Measurements from ENCODE around the gene CST9. TPM values are rescaled to one million over a fixed set of nuclear protein-coding genes. Genes with fewer than 3 reads are reported as not detected.

CST9 gene
- total and polyA plus RNA-seq, 2 donors from 2014 or later, result not detected

DNA sequence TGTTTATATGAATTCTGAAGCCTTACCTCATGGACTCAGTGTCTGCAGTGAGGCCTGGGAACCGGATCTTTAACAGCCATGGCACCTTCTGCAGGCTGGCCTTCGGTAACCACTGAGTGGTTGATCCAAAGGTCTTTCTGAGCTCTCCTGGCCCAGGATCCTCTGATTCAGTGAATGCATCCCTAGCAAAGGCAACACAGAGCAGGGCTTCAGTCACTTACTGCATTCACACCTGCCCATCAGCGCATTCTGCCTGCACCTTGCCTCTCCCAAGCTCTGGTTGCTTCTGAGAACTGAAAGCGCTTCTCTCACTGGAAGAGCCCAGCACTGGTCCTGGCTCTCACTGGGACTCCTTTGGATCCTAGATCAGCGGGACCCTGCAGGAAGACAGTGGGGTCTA is 8.4 kb upstream of the CST9 start:
- DNase-seq (no peak), FAIRE-seq (no peak)
- H3K36me3 ChIP-seq (ENCODE audit: control insufficient read depth in 2 of 3, insufficient read depth in 3 of 3, low read length in 3 of 3), result no peaks in the 10 kb centered on the region
- H3K4me3 ChIP-seq (ENCODE audit: low read length in 3 of 3), result no peak overlapping the region
- H3K27ac ChIP-seq (ENCODE audit: low read depth in 2 of 2, low read length in 2 of 2), result no peak overlapping the region
- H3K9me3 ChIP-seq (ENCODE audit: control insufficient read depth in 2 of 3, insufficient read depth in 1 of 3, low read length in 3 of 3), result no peaks in the 10 kb centered on the region
- H3K27me3 ChIP-seq (ENCODE audit: control insufficient read depth, insufficient read depth, low read length), result no peaks in the 10 kb centered on the region
- no peaks in the 10 kb centered on the region for H3K4me1 ChIP-seq (ENCODE audit: control insufficient read depth in 2 of 3, insufficient read depth in 2 of 3, low read depth in 1 of 3, low read length in 3 of 3)
- H3K9ac ChIP-seq (ENCODE audit: low read length in 3 of 3), result no peak overlapping the region
- TF ChIP-seq, protein P1, sequence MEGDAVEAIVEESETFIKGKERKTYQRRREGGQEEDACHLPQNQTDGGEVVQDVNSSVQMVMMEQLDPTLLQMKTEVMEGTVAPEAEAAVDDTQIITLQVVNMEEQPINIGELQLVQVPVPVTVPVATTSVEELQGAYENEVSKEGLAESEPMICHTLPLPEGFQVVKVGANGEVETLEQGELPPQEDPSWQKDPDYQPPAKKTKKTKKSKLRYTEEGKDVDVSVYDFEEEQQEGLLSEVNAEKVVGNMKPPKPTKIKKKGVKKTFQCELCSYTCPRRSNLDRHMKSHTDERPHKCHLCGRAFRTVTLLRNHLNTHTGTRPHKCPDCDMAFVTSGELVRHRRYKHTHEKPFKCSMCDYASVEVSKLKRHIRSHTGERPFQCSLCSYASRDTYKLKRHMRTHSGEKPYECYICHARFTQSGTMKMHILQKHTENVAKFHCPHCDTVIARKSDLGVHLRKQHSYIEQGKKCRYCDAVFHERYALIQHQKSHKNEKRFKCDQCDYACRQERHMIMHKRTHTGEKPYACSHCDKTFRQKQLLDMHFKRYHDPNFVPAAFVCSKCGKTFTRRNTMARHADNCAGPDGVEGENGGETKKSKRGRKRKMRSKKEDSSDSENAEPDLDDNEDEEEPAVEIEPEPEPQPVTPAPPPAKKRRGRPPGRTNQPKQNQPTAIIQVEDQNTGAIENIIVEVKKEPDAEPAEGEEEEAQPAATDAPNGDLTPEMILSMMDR (IDR thresholded peaks at IDR 0.05; ENCODE audit: borderline replicate concordance, extremely low read depth, insufficient read depth), result no peak
- intact Hi-C loops (cut with DNase I), result no loop called here

DNA sequence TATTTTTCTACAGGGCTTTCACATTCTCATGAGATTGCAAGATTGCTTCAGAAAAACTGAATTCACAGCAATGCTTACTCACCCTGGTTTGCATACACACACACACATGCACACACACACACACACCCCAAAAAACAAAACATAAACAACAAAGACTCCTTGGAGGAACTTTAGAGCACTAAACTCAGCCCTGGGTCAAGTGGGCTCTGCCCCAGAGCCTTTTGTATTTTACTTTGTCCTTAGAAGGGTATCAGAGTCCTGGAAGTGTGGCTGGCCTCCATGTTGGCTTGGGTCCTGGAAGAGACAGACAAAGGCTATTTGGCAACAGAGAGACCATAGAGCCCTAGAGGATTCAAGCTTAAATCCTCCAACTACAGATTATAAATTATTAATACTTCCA is 8.0 kb upstream of the CST9 start:
- DNase-seq (peak in 2 of 5 donors; percentile 24 to 82), FAIRE-seq (no peak)
- Histone ChIP-seq H3K27me3 (ENCODE audit: control insufficient read depth, insufficient read depth, low read length) (no peaks in the 10 kb centered on the region), H3K27ac (ENCODE audit: low read depth in 2 of 2, low read length in 2 of 2) (no peak overlapping the region), H3K9ac (ENCODE audit: low read length in 3 of 3) (no peak overlapping the region), H3K4me3 (ENCODE audit: low read length in 3 of 3) (no peak overlapping the region), H3K36me3 (ENCODE audit: control insufficient read depth in 2 of 3, insufficient read depth in 3 of 3, low read length in 3 of 3) (no peaks in the 10 kb centered on the region), H3K9me3 (ENCODE audit: control insufficient read depth in 2 of 3, insufficient read depth in 1 of 3, low read length in 3 of 3) (no peaks in the 10 kb centered on the region), H3K4me1 (ENCODE audit: control insufficient read depth in 2 of 3, insufficient read depth in 2 of 3, low read depth in 1 of 3, low read length in 3 of 3) (no peaks in the 10 kb centered on the region)
- TF ChIP-seq, protein P1 (IDR thresholded peaks at IDR 0.05; ENCODE audit: borderline replicate concordance, extremely low read depth, insufficient read depth), result no peak
- intact Hi-C loops (cut with DNase I), result no loop called here

DNA sequence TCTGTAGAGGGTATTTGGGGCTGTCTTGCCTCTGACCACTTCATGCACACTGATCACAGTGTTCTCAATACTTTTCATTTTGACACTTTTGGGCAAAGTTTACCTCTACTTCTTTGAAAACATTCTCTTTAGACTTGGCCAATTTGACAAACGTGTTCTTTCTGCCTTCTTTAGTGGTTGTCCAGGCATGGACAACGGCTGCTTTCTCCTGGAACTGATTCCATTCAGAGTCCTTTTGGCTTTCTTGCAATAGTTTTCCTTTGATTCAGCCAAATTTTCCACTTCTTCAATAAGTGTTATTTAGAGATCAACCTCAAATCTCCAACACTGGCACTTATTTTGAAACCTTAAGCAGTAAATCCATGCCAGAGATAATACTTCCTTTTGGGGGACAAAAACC is 6.7 kb upstream of the CST9 start:
- Histone ChIP-seq H3K4me1 (ENCODE audit: control insufficient read depth in 2 of 3, insufficient read depth in 2 of 3, low read depth in 1 of 3, low read length in 3 of 3) (no peaks in the 10 kb centered on the region), H3K4me3 (ENCODE audit: low read length in 3 of 3) (no peak overlapping the region), H3K9ac (ENCODE audit: low read length in 3 of 3) (no peak overlapping the region), H3K27me3 (ENCODE audit: control insufficient read depth, insufficient read depth, low read length) (no peaks in the 10 kb centered on the region), H3K36me3 (ENCODE audit: control insufficient read depth in 2 of 3, insufficient read depth in 3 of 3, low read length in 3 of 3) (no peaks in the 10 kb centered on the region), H3K9me3 (ENCODE audit: control insufficient read depth in 2 of 3, insufficient read depth in 1 of 3, low read length in 3 of 3) (no peaks in the 10 kb centered on the region), H3K27ac (ENCODE audit: low read depth in 2 of 2, low read length in 2 of 2) (no peak overlapping the region)
- FAIRE-seq (no peak), DNase-seq (no peak)
- intact Hi-C loops (cut with DNase I), result no loop called here
- TF ChIP-seq, protein P1 (IDR thresholded peaks at IDR 0.05; ENCODE audit: borderline replicate concordance, extremely low read depth, insufficient read depth), result no peak

DNA sequence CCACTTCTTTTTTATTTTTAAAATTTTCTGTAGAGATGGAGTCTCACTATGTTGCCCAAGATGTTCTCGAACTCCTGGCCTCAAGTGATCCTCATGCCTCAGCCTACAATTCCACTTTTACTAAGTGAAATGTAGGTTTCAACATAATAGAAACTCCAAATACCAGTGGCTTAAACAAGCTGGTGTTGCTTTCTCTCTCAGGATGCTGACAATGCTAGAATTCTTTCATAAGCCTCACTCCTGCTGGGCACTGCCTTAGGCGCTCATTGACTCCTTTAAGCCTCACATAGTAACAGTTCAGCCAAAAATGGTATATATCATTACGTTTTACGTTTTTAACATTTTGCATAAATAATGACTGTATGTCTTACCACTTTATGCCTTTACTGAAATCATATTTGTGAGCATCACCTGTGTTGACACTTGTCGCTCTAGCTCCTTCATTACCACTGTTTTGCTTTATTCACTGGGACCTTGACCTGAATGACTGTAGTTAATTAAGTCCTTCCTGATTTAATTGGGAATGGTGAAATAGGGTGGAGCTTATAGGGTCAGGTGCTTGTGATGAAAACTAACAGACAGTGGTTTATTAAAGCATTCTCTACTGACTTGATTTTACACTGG is 3.9 kb upstream of the CST9 start:
- FAIRE-seq, result no peak
- Histone ChIP-seq H3K27ac (ENCODE audit: low read depth in 2 of 2, low read length in 2 of 2) (no peak overlapping the region), H3K4me1 (ENCODE audit: control insufficient read depth in 2 of 3, insufficient read depth in 2 of 3, low read depth in 1 of 3, low read length in 3 of 3) (no peaks in the 10 kb centered on the region), H3K4me3 (ENCODE audit: low read length in 3 of 3) (no peak overlapping the region), H3K9me3 (ENCODE audit: control insufficient read depth in 2 of 3, insufficient read depth in 1 of 3, low read length in 3 of 3) (no peaks in the 10 kb centered on the region), H3K27me3 (ENCODE audit: control insufficient read depth, insufficient read depth, low read length) (no peaks in the 10 kb centered on the region), H3K9ac (ENCODE audit: low read length in 3 of 3) (no peak overlapping the region), H3K36me3 (ENCODE audit: control insufficient read depth in 2 of 3, insufficient read depth in 3 of 3, low read length in 3 of 3) (no peaks in the 10 kb centered on the region)
- DNase-seq, result no peak
- intact Hi-C loops (cut with DNase I), result no loop called here
- TF ChIP-seq, protein P1 (IDR thresholded peaks at IDR 0.05; ENCODE audit: borderline replicate concordance, extremely low read depth, insufficient read depth), result no peak
